Daoy (cell line): ENCODE measurements around the gene UFM1. TPM values are rescaled to one million over a fixed set of nuclear protein-coding genes. Genes with fewer than 3 reads are reported as not detected.
"Not testable (repeated sequence)": the region's sequence is repeated elsewhere in the genome, so short reads cannot be mapped to it uniquely, and the experiment has no call there.

ENCODE experiments used
- DNase-seq: peaks from one replicate; pipeline ENCODE4 v3.0.0-alpha.2; 2015; ENCODE audit warnings: low read depth
- total RNA-seq: library from RNA; depleted of rRNA; stranded (reverse); fragments of >200 nt; shearing (Covaris generic); gene quantifications from 2 replicates; pipeline ENCODE4 v1.2.3, GENCODE V29; 2014; rRNA removed

The UFM1 gene
- 55.3 and 65.4 TPM in 2 replicates for total RNA-seq

- peak; percentile 89 for DNase-seq
These were observed at the start of gene UFM1 for GRCh38 chr13:38349390-38350113. Gene UFM1 (plus strand): TSS chr13:38349851. CDS start chr13:38349920, 69 bp downstream.

GRCh38 chr13:38301236-38301635 lies 48.4 kb upstream of the UFM1 start:
- DNase-seq, result no peak

GRCh38 chr13:38303816-38304320 lies 45.8 kb upstream of the UFM1 start:
- DNase-seq, result no peak

GRCh38 chr13:38308736-38309135 lies 40.9 kb upstream of the UFM1 start:
- no peak for DNase-seq

- no peak for DNase-seq
These were observed 40.3 kb upstream of the UFM1 start for GRCh38 chr13:38309397-38309796.

- not testable (repeated sequence) for DNase-seq
These were observed 38.5 kb upstream of the UFM1 start for GRCh38 chr13:38311175-38311574.

GRCh38 chr13:38316129-38316528 lies 33.5 kb upstream of the UFM1 start:
- no peak for DNase-seq

GRCh38 chr13:38321654-38322053 lies 28.0 kb upstream of the UFM1 start:
- no peak for DNase-seq

GRCh38 chr13:38325426-38325825 lies 24.2 kb upstream of the UFM1 start:
- DNase-seq, result no peak

- no peak for DNase-seq
These were observed 21.0 kb upstream of the UFM1 start for GRCh38 chr13:38328699-38329098.

GRCh38 chr13:38334845-38335244 lies 14.8 kb upstream of the UFM1 start:
- DNase-seq, result no peak

GRCh38 chr13:38338089-38338488 lies 11.6 kb upstream of the UFM1 start:
- no peak for DNase-seq

- DNase-seq, result no peak
These were observed 9.0 kb upstream of the UFM1 start for GRCh38 chr13:38340624-38341023.

GRCh38 chr13:38341149-38341692 lies 8.4 kb upstream of the UFM1 start:
- DNase-seq, result no peak

GRCh38 chr13:38346764-38347163 lies 2.9 kb upstream of the UFM1 start:
- DNase-seq, result no peak

- peak; percentile 11 for DNase-seq
These were observed 726 bp upstream of the UFM1 start for GRCh38 chr13:38348861-38349389.

GRCh38 chr13:38350114-38350617 lies 515 bp downstream of the UFM1 start:
- DNase-seq, result peak; percentile 37

GRCh38 chr13:38355595-38356119 lies 6.0 kb downstream of the UFM1 start:
- DNase-seq, result no peak

GRCh38 chr13:38358684-38359083 lies 9.0 kb downstream of the UFM1 start:
- DNase-seq, result no peak

GRCh38 chr13:38361542-38362262 lies 12.1 kb downstream of the UFM1 start:
- no peak for DNase-seq

- no peak for DNase-seq
These were observed 13.6 kb downstream of the UFM1 start for GRCh38 chr13:38363219-38363618.

GRCh38 chr13:38363746-38364145 lies 14.1 kb downstream of the UFM1 start:
- DNase-seq, result not testable (repeated sequence)
